Endothelial cell (in vitro differentiated cells): ENCODE measurements around the gene SLC27A6. TPM values are rescaled to one million over a fixed set of nuclear protein-coding genes. Genes with fewer than 3 reads are reported as not detected.
A peak's percentile ranks its signal among the peaks of the same experiment; 100 is the strongest.

Experiments
- DNase-seq: peaks from one replicate; pipeline ENCODE4 v3.0.0; 2021; ENCODE audit warnings: low spot score
- H3K27ac Mint-ChIP-seq: one replicate; pipeline ENCODE4 v1.8.0; 2021; ENCODE audit warnings: mixed read lengths, inconsistent platforms; ENCODE audit not compliant: unreplicated experiment
- H3K27me3 Mint-ChIP-seq: one replicate; pipeline ENCODE4 v1.8.0; 2021; ENCODE audit warnings: mild to moderate bottlenecking, moderate library complexity, mixed read lengths, inconsistent platforms; ENCODE audit not compliant: unreplicated experiment
- H3K36me3 Mint-ChIP-seq: one replicate; pipeline ENCODE4 v1.8.0; 2021; ENCODE audit warnings: mild to moderate bottlenecking, low read depth, mixed read lengths, inconsistent platforms; ENCODE audit not compliant: unreplicated experiment
- H3K4me1 Mint-ChIP-seq: one replicate; pipeline ENCODE4 v1.8.0; 2021; ENCODE audit warnings: mild to moderate bottlenecking, mixed read lengths, inconsistent platforms; ENCODE audit not compliant: unreplicated experiment
- H3K4me3 Mint-ChIP-seq: one replicate; pipeline ENCODE4 v1.8.0; 2021; ENCODE audit warnings: mild to moderate bottlenecking, mixed read lengths, inconsistent platforms; ENCODE audit not compliant: unreplicated experiment
- H3K9me3 Mint-ChIP-seq: one replicate; pipeline ENCODE4 v1.8.0; 2021; ENCODE audit warnings: mixed read lengths, inconsistent platforms; ENCODE audit not compliant: unreplicated experiment
- total RNA-seq: library from RNA; stranded (reverse); fragmentation: NEBNext Ultra II Directional; extraction: Animal tissue kit (Norgen Biotek cat#: 25700); gene quantifications from one replicate; pipeline ENCODE4 v1.2.1, GENCODE V29; 2021; ENCODE audit not compliant: unreplicated experiment
- TF ChIP-seq, protein P1 (sequence below): fragments of 200-600 bp; sonication (generic); IDR thresholded peaks from one replicate; pipeline ENCODE4 v1.5.0; 2021; ENCODE audit warnings: antibody characterized with exemption; ENCODE audit not compliant: unreplicated experiment

SLC27A6 gene
- total RNA-seq, 1 donor from 2014 or later, result 0.28 TPM

DNA sequence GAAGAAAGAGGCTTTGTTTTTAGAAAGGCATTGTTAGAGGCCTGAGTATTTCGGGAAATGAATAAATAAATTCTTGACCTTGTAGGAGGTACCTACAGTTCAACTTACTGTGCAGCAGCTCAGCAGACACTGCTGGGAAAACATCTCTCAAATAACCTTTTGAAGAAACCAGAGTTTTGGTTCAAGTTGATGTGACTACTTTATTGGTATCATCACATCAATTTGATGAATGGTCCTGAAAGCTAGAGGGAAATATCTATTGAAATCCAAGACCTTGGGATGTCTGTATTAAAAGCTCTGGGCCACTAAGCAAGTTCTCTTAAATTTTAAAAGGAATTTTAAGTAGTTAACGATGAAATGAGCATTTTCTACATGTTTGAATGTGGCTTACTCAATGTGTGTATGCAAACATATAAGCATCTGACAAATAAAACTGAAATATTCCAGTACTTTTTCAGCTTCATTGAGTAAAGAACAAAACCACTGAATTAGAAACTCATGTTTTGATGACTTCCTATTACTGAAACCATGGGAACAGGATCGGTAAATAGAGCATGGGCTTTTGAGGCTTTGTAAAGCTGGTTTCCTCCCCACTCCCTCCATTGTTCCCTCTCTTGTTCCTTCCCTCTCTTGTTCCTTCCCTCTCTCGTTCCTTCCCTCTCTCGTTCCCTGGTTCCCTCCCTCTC lies 36.7 kb downstream of the SLC27A6 start:
- Mint-ChIP-seq H3K4me3 (no peak overlapping the region), H3K9me3 (no peaks in the 10 kb centered on the region), H3K27ac (peak overlapping the region; percentile 88), H3K27me3 (peaks cover 5% of the 10 kb centered on the region), H3K36me3 (peaks cover 4% of the 10 kb centered on the region), H3K4me1 (peaks cover 23% of the 10 kb centered on the region)
- no peak for DNase-seq
- TF ChIP-seq, protein P1, sequence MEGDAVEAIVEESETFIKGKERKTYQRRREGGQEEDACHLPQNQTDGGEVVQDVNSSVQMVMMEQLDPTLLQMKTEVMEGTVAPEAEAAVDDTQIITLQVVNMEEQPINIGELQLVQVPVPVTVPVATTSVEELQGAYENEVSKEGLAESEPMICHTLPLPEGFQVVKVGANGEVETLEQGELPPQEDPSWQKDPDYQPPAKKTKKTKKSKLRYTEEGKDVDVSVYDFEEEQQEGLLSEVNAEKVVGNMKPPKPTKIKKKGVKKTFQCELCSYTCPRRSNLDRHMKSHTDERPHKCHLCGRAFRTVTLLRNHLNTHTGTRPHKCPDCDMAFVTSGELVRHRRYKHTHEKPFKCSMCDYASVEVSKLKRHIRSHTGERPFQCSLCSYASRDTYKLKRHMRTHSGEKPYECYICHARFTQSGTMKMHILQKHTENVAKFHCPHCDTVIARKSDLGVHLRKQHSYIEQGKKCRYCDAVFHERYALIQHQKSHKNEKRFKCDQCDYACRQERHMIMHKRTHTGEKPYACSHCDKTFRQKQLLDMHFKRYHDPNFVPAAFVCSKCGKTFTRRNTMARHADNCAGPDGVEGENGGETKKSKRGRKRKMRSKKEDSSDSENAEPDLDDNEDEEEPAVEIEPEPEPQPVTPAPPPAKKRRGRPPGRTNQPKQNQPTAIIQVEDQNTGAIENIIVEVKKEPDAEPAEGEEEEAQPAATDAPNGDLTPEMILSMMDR, result no peak

DNA sequence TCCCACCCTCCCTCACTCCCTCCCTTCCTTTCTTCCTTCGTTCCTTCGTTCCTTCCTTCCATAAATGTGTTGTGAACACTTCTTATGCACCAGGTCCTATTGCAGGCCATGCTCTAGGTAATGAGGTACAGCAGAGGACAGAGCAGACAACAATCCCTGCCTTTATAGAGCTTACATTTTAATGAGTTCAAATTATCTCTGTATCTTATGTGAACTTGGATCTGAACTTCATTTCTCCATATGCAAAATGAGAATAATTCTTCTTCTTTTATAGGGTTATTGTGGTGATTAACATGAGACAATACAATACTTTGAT lies 37.2 kb downstream of the SLC27A6 start:
- no peak overlapping the region for H3K4me3 Mint-ChIP-seq
- peak overlapping the region; percentile 88 for H3K27ac Mint-ChIP-seq
- peaks cover 23% of the 10 kb centered on the region for H3K4me1 Mint-ChIP-seq
- peaks cover 5% of the 10 kb centered on the region for H3K27me3 Mint-ChIP-seq
- peaks cover 4% of the 10 kb centered on the region for H3K36me3 Mint-ChIP-seq
- TF ChIP-seq, protein P1, result no peak
- no peaks in the 10 kb centered on the region for H3K9me3 Mint-ChIP-seq
- no peak for DNase-seq

DNA sequence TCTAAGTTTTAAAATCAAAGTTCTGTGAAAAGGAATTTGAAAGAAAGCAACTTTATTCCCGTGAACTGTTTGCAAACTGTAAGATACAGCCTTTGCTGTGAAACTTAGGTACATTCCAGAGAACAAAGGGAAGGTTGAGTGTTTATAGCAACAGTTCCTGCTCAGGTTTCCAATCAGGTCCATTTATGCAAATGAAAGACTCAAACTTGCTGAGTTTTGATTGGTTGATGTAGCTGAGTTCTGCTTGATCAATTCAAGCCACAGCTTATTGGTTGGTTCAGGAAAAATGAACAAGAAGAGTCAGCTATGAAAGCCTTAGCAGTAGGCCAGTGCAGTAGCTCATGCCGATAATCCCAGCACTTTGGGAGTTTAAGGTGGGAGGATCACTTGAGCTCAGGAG lies 37.9 kb downstream of the SLC27A6 start:
- TF ChIP-seq, protein P1, result no peak
- Mint-ChIP-seq H3K36me3 (peaks cover 4% of the 10 kb centered on the region), H3K4me1 (peaks cover 23% of the 10 kb centered on the region), H3K4me3 (no peak overlapping the region), H3K27ac (peak overlapping the region; percentile 88), H3K9me3 (no peaks in the 10 kb centered on the region), H3K27me3 (peaks cover 5% of the 10 kb centered on the region)
- DNase-seq, result no peak

DNA sequence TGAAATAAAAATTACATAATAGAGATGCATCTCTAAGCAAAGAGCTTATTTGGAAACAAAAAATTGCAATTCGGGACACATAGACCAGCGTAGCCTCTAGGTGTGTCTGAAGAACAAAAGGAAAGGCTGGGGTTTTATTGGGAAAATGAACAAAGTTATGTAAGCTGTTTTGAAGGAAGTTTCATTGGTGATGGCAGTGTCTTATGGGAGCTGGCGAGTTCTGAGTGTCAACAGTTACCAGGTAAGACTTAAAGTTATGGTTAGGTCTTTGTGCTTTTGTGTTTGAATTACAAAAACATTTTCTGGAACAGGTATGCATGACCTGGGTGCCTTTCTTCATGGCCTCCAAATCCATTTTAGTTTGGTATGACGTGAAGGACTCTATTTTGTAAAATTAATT lies 48.9 kb downstream of the SLC27A6 start:
- TF ChIP-seq, protein P1, result no peak
- H3K36me3 Mint-ChIP-seq, result no peaks in the 10 kb centered on the region
- peaks cover 4% of the 10 kb centered on the region for H3K4me1 Mint-ChIP-seq
- no peak overlapping the region for H3K4me3 Mint-ChIP-seq
- no peak overlapping the region for H3K27ac Mint-ChIP-seq
- DNase-seq, result no peak
- H3K9me3 Mint-ChIP-seq, result no peaks in the 10 kb centered on the region
- peaks cover 1% of the 10 kb centered on the region for H3K27me3 Mint-ChIP-seq

DNA sequence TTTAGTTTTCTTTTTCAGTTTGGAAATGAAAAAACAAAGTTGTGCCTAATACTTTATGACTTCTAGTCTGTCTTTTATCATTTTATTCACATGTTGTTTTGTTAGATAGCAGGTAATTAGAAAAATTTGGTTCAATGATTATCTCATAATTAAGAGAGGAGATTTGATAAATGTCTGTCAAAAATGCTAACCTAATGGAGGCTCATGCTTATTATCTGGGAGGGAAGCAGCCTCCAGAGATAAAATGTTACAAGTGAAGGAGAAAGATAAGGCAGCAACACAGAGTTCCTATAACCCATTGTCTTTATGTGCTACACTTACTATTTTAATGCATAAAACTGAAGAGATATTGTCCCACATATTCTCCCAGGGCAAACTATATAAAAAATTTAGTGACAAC lies 53.5 kb downstream of the SLC27A6 start:
- Mint-ChIP-seq H3K9me3 (no peaks in the 10 kb centered on the region), H3K36me3 (no peaks in the 10 kb centered on the region), H3K4me1 (peaks cover 4% of the 10 kb centered on the region), H3K27ac (no peak overlapping the region), H3K27me3 (peaks cover 1% of the 10 kb centered on the region), H3K4me3 (no peak overlapping the region)
- TF ChIP-seq, protein P1, result no peak
- no peak for DNase-seq
